Esophagus (tissue), 2 donors: ENCODE results near the gene TRPM5. TPM values are rescaled to one million over a fixed set of nuclear protein-coding genes. Genes with fewer than 3 reads are reported as not detected.

Source experiments
- H3K27ac ChIP-seq, 2 donors: one replicate each; pipeline ENCODE4 v1.5.1; 2013; ENCODE audit warnings: low read depth in 2 of 2, mild to moderate bottlenecking in 2 of 2, inconsistent platforms in 1 of 2, low read length in 1 of 2, moderate library complexity in 1 of 2
- H3K27me3 ChIP-seq, 2 donors: one replicate each; pipeline ENCODE4 v1.6.1; 2013; ENCODE audit warnings: low read length in 2 of 2, control low read depth in 1 of 2, mild to moderate bottlenecking in 1 of 2; ENCODE audit not compliant: insufficient read depth in 2 of 2, control insufficient read depth in 1 of 2
- H3K36me3 ChIP-seq, 2 donors: one replicate each; pipeline ENCODE4 v1.6.1; 2013; ENCODE audit warnings: low read length in 1 of 2; ENCODE audit not compliant: control insufficient read depth in 2 of 2, insufficient read depth in 2 of 2
- H3K4me1 ChIP-seq, 2 donors: one replicate each; pipeline ENCODE4 v1.6.1; 2013; ENCODE audit warnings: low read length in 1 of 2; ENCODE audit not compliant: control insufficient read depth in 2 of 2, insufficient read depth in 2 of 2
- H3K4me3 ChIP-seq, 2 donors: one replicate each; pipeline ENCODE4 v1.5.1; 2013; ENCODE audit warnings: low read length in 2 of 2, mild to moderate bottlenecking in 2 of 2, low read depth in 1 of 2, moderate library complexity in 1 of 2
- H3K9me3 ChIP-seq, 2 donors: one replicate each; pipeline ENCODE4 v1.6.1; 2013; ENCODE audit warnings: mild to moderate bottlenecking in 2 of 2, low read depth in 1 of 2, low read length in 1 of 2, moderate library complexity in 1 of 2; ENCODE audit not compliant: control insufficient read depth in 2 of 2, insufficient read depth in 1 of 2
- WGBS, 2 donors: extraction: QIAGEN DNeasy Blood & Tissue Kit; methylation state at CpG; one replicate each; pipeline ENCODE4 v1.1.7; 2013; 5-methylcytosine and 5-hydroxymethylcytosine counted together
- polyA plus RNA-seq, 2 donors: library from polyadenylated mRNA; stranded (reverse); fragments of 200-250 nt; gene quantifications; one replicate each; pipeline ENCODE4 v1.2.3, GENCODE V29; 2013
- donor health status: healthy with polysubstance abuse.
- donor health status: Bipolar disorder and iron deficiency.

TRPM5 gene
- polyA plus RNA-seq, 2 donors, result 0.01 TPM; not detected in 1

GRCh38 chr11:2458321-2458720 lies 14.0 kb upstream of the TRPM5 start:
- H3K36me3 ChIP-seq, result no peaks in the 10 kb centered on the region
- H3K9me3 ChIP-seq, result no peaks in the 10 kb centered on the region
- peaks cover 0 to 2% of the 10 kb centered on the region in 2 donors for H3K4me1 ChIP-seq
- no peak overlapping the region for H3K27ac ChIP-seq
- H3K27me3 ChIP-seq, result no peaks in the 10 kb centered on the region
- H3K4me3 ChIP-seq, result no peak overlapping the region
- 84 to 86% methylated on average over 13 of the region's 13 CpGs for whole genome bisulfite sequencing, 2 donors

- Histone ChIP-seq H3K4me1 (no peaks in the 10 kb centered on the region), H3K4me3 (no peak overlapping the region), H3K27ac (no peak overlapping the region), H3K9me3 (no peaks in the 10 kb centered on the region), H3K36me3 (no peaks in the 10 kb centered on the region), H3K27me3 (no peaks in the 10 kb centered on the region)
- WGBS, 2 donors, result 93 to 94% methylated on average over 5 of the region's 5 CpGs
Observed at GRCh38 chr11:2453436-2453835, 9.1 kb upstream of the TRPM5 start.

- no peaks in the 10 kb centered on the region for H3K4me1 ChIP-seq
- H3K27ac ChIP-seq, result no peak overlapping the region
- 44 to 58% methylated on average over 20 of the region's 20 CpGs for WGBS, 2 donors
- H3K9me3 ChIP-seq, result no peaks in the 10 kb centered on the region
- H3K27me3 ChIP-seq, result no peaks in the 10 kb centered on the region
- no peaks in the 10 kb centered on the region for H3K36me3 ChIP-seq
- no peak overlapping the region for H3K4me3 ChIP-seq
Observed at GRCh38 chr11:2452321-2453012, 8.2 kb upstream of the TRPM5 start.

- Histone ChIP-seq H3K4me3 (no peak overlapping the region), H3K9me3 (no peaks in the 10 kb centered on the region), H3K27me3 (no peaks in the 10 kb centered on the region), H3K36me3 (no peaks in the 10 kb centered on the region), H3K4me1 (no peaks in the 10 kb centered on the region), H3K27ac (no peak overlapping the region)
- WGBS, 2 donors, result 63 to 68% methylated on average over 6 of the region's 6 CpGs
Observed at GRCh38 chr11:2451916-2452315, 7.6 kb upstream of the TRPM5 start.

GRCh38 chr11:2451336-2451735 lies 7.0 kb upstream of the TRPM5 start:
- Histone ChIP-seq H3K27ac (no peak overlapping the region), H3K4me1 (no peaks in the 10 kb centered on the region), H3K4me3 (no peak overlapping the region), H3K27me3 (no peaks in the 10 kb centered on the region), H3K36me3 (no peaks in the 10 kb centered on the region), H3K9me3 (no peaks in the 10 kb centered on the region)
- 88 to 93% methylated on average over 15 of the region's 15 CpGs for WGBS, 2 donors

GRCh38 chr11:2450321-2451041 lies 6.2 kb upstream of the TRPM5 start:
- peaks cover under 1% of the 10 kb centered on the region in 2 donors for H3K4me1 ChIP-seq
- H3K4me3 ChIP-seq, result no peak overlapping the region
- WGBS, 2 donors, result 84 to 85% methylated on average over 19 of the region's 19 CpGs
- no peaks in the 10 kb centered on the region for H3K27me3 ChIP-seq
- H3K36me3 ChIP-seq, result no peaks in the 10 kb centered on the region
- H3K27ac ChIP-seq, result no peak overlapping the region
- no peaks in the 10 kb centered on the region for H3K9me3 ChIP-seq

GRCh38 chr11:2449548-2450320 lies 5.4 kb upstream of the TRPM5 start:
- Histone ChIP-seq H3K9me3 (no peaks in the 10 kb centered on the region), H3K36me3 (no peaks in the 10 kb centered on the region), H3K4me1 (peaks cover 4 to 7% of the 10 kb centered on the region in 2 donors), H3K27ac (no peak overlapping the region), H3K4me3 (no peak overlapping the region), H3K27me3 (no peaks in the 10 kb centered on the region)
- WGBS, 2 donors, result 84% methylated on average over 26 of the region's 26 CpGs

- Histone ChIP-seq H3K4me3 (no peak overlapping the region), H3K4me1 (peaks cover 7 to 10% of the 10 kb centered on the region in 2 donors), H3K27me3 (no peaks in the 10 kb centered on the region), H3K27ac (no peak overlapping the region), H3K9me3 (no peaks in the 10 kb centered on the region), H3K36me3 (no peaks in the 10 kb centered on the region)
- WGBS, 2 donors, result 91 to 93% methylated on average over 20 to 21 of the region's 21 CpGs
Observed at GRCh38 chr11:2448661-2449547, 4.6 kb upstream of the TRPM5 start.
